Testis (tissue), 2 donors: ENCODE results near the gene KAT8.

ENCODE experiments used
- POLR2A ChIP-seq: fragments of 450-650 bp; IDR thresholded peaks from one replicate; pipeline ENCODE4 v1.6.1; 2017; ENCODE audit warnings: antibody characterized with exemption, mild to moderate bottlenecking, moderate library complexity
- TF ChIP-seq, protein P1 (sequence below), 3 experiments: fragments of 450-650 bp in 2 of 3; fragments of 200-600 bp in 1 of 3; sonication (generic) in 1 of 3; IDR thresholded peaks; one replicate each; pipeline ENCODE4 v1.5.1; 2016 to 2019; ENCODE audit warnings: antibody characterized with exemption in 3 of 3, mild to moderate bottlenecking in 2 of 3, moderate library complexity in 1 of 3

DNA sequence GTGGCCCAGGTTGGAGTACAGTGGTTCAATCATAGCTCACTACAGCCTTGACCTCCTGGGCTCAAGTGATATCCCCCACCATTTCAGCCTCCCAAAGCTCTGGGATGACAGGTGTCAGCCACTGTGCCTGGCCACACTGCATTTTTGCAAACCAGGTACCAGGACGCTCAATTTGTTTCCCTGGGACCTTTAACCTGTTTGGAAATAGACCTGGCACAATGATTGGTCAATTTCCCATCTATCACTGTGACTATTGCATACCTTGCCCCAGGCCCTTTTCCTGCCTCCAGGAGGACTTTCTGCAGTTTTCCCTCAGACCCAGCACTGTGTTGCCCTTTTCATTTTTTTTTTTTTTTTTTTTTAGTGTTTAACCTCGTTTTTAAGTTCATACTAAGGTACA lies 51.4 kb downstream of the KAT8 start:
- TF ChIP-seq, protein P1, sequence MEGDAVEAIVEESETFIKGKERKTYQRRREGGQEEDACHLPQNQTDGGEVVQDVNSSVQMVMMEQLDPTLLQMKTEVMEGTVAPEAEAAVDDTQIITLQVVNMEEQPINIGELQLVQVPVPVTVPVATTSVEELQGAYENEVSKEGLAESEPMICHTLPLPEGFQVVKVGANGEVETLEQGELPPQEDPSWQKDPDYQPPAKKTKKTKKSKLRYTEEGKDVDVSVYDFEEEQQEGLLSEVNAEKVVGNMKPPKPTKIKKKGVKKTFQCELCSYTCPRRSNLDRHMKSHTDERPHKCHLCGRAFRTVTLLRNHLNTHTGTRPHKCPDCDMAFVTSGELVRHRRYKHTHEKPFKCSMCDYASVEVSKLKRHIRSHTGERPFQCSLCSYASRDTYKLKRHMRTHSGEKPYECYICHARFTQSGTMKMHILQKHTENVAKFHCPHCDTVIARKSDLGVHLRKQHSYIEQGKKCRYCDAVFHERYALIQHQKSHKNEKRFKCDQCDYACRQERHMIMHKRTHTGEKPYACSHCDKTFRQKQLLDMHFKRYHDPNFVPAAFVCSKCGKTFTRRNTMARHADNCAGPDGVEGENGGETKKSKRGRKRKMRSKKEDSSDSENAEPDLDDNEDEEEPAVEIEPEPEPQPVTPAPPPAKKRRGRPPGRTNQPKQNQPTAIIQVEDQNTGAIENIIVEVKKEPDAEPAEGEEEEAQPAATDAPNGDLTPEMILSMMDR (IDR thresholded peaks at IDR 0.05), result no peak
- TF ChIP-seq POLR2A, result no peak
